Activated T-helper 1 cell treated with Interleukin-2 at 50 U/mL for 16 hours (primary cell): ENCODE measurements around the gene PITPNM1.
"Not testable (repeated sequence)": the region's sequence is repeated elsewhere in the genome, so short reads cannot be mapped to it uniquely, and the experiment has no call there.

Experiments used
- DNase-seq: peaks from one replicate; pipeline ENCODE4 v3.0.0-alpha.2; 2020; ENCODE audit warnings: low read depth

Gene PITPNM1

DNA sequence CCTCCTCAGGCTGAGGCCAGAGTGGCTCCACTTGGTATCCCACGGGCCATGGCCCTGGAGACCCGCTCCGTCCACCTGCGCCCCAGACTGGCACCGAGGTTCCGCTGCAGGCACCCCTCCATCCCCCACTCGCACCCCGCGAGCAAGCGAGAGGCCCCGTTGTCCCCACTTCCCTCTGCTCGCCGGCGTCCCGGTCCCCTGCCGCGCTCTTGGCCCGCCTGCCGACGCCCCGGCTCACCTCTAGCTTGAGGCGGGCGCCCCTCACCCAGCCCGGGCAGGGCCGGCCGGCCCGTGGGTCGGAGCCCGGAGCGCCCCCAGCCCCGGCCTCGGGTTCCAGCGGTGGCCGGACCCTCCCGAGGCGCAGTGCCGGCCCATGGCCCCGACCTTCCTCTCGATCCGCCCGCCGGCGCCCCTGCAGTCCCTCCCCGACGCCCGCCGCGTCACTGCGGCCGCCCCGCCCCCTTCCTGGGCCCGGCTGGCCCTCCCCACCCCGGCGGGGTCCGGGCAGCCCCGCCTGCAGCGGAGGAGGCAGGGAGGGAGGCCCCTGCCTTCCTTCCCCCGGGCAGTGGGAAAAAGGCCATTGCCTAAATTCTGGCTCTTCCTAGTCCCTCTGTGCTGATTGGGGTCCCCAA lies at the start of gene PITPNM1:
TSS of gene PITPNM1 (minus strand) at position 414 of the 632 bp plus-strand sequence. CDS start 1,183 bp downstream, outside the sequence.
- peak; percentile 62 for DNase-seq

DNA sequence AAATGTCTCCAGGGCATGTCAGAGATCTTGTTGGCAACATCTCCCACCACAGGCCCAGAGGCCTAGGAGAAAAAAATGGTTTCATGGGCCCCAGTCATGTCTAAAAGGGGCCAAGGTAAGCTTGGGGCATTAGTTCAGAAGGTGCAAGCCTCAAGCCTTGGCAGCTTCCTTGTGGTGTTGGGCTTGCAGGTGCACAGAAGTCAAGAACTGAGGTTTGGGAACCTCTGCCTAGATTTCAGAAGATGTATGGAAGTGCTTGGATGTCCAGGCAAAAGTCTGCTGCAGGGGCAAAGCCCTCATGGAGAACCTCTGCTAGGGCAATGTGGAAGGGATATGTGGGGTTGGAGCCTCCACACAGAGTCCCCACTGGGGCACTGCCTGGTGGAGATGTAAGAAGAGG lies 46.5 kb upstream of the PITPNM1 start:
- DNase-seq: not testable (repeated sequence)

DNA sequence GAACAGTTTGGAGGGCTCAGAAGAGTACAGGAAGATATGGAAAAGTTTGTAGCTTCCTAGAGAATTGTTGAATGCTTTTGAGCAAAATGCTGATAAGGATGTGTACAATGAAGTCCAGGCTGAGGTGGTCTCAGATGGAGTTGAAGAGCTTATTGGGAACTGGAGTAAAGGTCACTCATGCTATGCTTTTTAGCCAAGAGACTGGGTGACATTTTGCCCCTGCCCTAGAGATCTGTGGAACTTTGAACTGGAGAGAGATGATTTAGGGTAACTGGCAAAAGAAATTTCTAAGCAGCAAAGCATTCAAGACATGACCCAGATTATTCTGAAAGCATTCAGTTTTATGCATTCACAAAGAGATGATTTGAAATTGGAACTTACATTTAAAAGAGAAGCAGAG lies 46.0 kb upstream of the PITPNM1 start:
- no peak for DNase-seq

DNA sequence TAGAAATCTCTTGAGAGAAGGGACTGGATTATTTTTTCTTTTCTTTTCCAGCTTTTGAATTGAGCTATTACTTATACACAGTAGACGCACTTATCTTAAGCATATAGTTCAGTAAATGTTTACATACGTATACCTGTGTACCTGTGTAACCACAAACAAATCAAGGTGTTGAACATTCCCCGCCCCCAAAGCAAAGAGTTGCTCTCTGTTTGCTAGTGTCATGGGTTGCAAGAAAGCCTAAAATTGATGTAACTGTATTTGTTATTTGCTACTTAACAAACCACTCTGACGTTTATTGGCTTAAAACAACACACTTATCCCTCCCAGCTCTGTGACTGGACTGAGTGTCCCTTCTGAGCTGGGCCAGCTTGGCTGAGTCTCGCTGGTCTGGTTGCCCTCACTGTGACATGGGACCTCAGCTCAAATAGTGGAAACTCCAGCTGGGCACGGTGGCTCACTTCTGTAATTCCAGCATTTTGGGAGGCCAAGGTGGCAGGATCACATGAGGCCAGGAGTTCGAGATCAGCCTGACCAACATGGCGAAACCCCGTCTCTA lies 43.5 kb upstream of the PITPNM1 start:
- no peak for DNase-seq

DNA sequence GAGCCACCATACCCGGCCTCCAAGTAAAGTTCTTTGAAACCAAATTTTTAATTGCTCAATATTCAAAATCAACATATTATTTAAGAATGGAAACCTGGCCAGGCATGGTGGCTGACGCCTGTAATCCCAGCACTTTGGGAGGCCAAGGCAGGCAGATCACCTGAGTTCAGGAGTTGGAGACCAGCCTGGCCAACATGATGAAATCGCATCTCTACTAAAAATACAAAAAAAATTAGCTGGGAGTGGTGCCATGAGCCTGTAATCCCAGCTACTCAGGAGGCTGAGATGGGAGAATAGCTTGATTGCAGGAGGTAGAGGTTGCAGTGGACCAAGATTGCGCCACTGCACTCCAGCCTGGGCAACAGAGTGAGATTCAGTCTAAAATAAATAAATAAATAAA lies 42.9 kb upstream of the PITPNM1 start:
- DNase-seq: not testable (repeated sequence)

DNA sequence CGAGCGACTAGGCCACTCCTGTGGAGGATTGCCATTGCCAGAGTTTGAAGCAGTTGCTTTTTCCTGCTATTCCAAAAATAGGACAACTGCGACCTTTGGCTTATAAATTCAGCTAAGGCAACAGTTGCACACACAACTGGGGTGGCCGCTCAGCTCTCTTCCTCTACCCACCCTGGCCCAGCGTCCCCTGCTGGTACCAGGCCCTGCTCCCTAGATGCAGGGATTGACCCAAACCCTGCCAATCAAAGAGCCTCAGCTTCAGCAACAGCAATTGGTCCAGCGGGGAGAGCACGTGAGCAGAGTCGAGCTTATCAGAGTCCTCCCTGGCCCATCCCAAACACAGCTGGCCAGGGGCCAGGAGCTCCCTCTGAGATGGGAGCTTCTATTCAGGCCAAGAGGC lies 40.1 kb upstream of the PITPNM1 start:
- DNase-seq: no peak

DNA sequence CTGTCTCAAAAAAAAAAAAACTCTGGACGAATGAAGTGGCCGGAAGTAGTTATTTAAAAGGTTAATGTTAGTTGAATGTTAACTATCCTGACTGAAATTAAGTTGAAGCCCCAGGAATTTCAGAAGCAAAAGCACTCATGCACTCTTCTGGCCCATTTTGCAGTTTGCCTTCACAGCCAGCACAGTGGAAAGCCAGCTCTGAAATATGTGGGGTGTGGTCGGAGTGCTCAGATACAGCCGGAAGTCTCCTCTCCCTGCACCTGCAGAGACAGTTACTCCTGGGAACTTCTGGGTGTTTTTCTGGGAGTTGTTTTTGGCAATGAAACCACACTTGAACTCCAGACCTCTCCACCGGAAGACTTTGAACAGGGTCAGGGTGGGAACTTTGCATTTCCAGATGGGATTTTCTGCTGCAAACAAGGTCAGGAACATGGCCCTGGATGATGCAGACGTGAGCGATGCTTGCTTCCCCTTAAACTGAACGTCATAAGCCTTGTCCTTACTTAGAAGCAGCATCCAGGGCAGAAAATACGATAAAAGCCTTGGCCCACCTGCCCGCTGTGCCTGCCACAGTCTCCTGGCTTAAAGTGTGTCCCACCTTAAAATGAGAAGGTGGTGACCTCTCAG lies 39.6 kb upstream of the PITPNM1 start:
- no peak for DNase-seq

DNA sequence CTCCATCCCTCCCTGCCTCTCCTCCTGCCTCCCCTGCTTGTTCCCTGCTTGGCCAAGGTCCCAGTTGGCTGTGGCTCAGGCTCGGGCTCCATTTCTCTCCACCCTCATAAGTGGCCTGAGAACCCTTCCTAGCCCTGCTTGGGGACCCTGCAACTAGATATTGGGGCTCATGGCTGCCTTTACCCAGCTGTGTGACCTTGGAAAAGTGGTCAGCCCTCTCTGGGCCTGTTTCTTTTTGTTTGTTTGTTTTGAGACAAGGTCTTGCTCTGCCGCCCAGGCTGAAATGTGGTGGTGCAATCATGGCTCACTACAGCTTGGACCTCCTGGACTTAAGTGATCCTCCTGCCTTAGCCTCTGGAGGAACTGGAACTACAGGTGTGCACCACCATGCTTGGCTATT lies 38.4 kb upstream of the PITPNM1 start:
- no peak for DNase-seq

DNA sequence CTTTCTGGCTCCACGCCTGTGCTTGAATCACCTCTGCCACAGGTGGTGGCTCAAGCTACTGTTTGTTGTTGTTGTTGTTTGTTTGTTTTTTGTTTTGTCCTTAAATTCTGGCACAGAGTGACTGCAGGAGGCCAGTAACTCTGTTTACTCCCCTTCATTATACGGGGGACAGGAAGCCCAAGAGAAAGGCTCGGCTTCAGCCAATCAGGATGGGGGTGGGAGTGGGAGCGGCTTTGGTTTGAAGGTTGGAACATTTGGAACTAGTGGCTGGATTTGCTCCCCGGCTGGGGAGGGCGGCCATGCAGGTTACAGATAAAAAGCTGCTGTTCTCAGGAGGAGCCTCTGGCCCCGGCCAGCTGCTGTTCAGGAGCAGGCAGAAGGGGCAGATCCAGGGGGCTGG lies 37.8 kb upstream of the PITPNM1 start:
- no peak for DNase-seq

DNA sequence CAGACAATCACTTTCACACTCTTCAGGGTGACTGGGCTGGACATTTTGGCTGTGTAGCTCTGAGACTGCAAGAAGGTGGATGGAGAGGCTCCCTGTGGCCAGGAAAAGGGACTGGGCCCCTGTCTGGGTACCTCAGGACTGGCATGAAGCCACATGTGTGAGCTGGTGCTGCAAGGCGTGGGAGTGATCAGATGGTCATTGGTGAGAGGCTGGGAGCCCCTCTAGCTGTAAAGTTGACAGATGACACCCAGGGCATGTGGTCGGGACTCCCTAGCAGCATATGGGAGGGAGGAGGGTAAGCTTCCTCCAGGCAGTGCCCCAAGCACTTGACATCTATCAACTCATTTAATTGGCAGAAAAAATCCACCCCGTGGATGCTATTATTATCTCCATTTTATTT lies 37.0 kb upstream of the PITPNM1 start:
- DNase-seq: no peak

DNA sequence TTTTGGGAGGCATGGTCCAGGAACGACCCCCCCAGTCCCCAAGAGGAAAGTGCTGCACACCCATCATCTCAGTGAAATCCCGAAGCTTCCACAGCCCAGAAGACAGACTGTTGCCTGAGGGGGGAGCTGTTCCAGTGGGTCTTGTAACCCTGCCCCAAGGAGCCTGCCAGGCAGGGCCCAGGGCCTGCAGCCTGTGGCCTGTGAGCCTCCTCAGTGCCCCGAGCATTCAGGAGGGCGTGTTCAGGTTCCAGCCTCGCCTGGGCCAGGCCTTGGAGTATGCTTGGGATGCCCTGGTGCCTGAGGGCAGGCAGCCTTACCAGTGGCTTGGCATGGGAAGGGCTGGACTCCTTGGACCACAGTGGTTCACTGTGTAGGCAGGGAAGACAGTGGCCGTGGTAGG lies 36.0 kb upstream of the PITPNM1 start:
- DNase-seq: no peak

DNA sequence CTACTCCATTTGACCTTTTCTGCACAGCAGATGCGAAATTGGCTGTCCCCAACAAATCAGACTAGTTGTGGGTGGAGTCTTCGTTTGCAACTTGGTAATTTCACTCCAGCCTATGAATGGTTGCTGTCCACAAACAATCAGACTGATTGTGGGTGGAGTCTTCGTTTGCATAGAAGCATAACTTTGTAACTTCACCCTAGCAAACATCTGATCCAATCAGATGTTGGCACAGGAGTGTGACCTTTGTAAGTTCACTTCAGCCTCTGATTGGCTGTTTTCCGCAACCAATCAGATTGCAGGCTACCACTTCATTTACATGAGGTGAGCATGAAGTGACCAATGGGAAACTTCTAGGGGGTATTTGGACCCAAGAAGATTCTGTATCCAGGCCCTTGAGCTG lies 34.4 kb upstream of the PITPNM1 start:
- no peak for DNase-seq

DNA sequence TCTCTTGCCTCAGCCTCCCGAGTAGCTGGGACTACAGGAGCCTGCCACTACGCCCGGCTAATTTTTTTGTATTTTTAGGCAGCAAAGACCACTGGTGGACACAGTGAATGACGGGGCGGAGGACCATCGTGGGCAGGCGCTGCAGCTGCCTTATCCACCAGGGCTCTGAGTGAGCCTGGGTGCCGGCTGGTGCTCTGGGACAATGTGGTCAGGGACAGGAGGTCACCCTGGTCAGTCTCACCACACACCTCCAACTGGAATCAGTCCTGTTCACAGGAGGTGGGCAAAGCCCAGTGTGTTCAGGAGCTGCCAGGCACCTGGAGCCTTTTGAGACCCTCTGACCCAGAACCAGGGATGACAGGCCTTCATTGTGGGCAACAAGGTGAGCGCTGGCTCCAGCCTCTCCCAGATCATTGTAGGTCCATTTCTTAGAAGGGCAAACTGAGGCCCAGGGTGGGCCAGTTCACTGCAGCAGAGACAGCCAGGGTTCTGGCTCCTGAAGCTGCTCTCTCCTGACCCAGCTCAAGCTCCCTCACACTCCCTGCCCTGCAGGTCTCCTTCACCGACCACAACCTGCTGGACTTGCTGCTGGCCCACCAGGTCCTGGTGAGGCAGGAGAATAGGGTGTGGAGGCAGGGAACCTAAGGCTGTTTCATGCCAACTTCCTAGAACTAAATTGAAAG lies 33.8 kb upstream of the PITPNM1 start:
- DNase-seq: no peak

DNA sequence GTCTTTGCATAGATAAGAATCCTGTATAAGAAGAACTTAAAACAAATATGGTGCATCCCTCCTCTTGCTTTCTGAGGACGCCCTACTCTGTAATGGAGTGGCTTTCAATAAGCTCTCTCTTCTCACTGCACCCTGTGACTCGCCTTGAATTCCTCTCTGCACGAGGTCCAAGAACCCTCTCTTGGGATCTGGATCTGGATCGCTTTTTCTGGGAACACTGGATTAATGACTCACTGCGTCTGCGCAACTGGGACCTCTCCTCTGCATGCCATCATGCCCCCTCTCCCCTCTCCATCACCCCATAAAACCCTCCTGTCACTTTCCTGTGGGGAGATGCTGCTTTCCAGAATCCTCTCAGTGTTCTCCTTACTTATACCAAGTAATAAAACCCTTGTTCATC lies 33.1 kb upstream of the PITPNM1 start:
- no peak for DNase-seq

DNA sequence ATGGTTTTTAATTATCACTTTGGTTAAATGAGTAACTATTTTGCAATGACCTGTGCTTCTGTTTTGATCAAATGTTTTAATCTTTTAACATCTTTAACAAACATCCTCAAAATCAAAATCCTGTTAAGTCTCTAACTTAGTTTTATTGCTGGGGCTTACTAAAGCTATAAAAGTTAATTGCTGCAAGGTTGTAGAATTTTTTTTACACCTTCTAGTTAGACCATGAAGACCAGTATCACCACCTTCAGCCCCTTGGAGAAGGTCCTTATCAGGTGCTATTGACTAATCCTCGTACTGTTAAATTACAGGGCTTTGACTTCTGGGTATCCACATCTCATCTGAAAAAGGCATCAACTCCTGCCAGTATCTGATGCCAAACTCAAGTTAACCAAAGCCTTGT lies 30.4 kb upstream of the PITPNM1 start:
- DNase-seq: no peak

DNA sequence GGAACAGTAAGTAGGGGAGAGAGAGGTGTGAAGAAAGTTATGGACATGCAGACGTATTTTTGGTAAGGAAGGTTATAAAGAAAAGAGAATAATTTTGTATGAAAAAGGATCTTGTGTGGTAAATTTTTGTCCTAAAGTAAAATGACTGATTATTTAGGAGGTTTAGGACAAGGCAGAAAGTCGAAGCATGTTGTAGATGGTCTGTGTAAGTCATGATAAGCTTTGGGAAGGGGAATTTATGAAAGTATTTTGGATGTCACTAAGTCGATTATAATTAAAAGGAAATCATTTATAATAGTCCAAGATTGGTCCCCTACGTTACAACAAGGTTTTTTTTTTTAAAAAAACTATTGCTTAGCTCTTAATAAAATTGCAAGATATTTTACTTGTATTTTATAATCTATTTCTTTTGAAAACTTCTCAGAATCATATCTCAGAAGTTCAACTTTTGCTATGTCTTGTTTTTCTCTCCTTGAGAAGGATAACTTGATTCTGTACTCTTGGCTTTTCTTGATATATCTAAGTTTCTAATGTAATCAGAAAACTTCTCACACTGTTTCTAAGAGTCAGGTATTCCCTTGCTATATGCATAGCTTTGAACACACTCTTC lies 29.0 kb upstream of the PITPNM1 start:
- DNase-seq: no peak

DNA sequence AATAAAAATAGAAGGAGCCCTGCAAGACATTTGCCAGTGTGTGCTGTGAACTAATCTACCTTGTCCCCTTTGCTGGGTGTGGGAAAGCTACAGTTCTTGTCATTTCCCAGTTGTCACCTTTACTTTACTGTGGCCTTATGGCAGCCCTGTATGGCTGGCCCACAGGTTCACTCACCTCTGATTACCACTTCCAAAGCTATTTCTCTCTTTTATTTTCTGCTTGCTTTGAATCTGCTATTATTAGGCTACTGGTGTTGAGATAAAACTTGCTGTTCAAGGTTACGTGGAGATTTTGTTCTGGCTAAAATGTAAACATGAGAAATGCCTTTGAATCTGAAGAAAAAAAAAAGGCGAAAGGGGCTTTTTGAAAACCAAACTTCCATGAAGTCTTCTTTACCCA lies 27.7 kb upstream of the PITPNM1 start:
- DNase-seq: no peak

DNA sequence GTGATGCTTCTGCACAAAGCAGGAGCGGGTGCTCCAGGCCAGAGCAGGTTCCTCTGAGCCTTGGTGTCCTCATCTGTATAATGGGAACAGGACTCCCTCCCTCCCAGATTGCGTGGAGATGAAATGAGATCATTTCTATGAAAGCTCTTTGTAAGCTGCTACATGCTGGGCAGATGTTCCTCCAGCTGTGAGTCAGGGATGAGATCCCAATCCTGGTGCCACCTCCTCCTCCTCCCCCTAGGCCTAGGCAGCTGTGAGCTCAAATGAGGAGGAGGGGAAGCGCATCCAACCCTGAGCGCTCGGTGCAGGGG lies 25.1 kb upstream of the PITPNM1 start:
- no peak for DNase-seq

DNA sequence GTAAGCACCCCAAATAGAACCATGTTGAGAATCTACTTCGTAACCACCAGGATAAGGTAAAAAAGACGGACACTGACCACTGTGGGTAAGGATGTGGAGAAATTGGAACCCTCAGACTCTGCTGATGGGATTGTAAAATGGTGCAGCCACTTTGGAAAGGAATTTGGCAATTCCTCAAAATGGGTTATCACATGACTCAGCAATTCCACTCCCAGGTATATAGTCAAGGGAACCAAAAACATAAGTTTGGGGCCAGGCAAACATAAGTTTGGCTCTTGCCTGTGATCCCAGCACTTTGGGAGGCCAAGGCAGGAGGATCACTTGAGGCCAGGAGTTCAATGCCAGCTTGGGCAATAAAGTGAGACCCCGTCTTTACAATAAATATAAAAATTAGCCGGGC lies 23.2 kb upstream of the PITPNM1 start:
- no peak for DNase-seq

DNA sequence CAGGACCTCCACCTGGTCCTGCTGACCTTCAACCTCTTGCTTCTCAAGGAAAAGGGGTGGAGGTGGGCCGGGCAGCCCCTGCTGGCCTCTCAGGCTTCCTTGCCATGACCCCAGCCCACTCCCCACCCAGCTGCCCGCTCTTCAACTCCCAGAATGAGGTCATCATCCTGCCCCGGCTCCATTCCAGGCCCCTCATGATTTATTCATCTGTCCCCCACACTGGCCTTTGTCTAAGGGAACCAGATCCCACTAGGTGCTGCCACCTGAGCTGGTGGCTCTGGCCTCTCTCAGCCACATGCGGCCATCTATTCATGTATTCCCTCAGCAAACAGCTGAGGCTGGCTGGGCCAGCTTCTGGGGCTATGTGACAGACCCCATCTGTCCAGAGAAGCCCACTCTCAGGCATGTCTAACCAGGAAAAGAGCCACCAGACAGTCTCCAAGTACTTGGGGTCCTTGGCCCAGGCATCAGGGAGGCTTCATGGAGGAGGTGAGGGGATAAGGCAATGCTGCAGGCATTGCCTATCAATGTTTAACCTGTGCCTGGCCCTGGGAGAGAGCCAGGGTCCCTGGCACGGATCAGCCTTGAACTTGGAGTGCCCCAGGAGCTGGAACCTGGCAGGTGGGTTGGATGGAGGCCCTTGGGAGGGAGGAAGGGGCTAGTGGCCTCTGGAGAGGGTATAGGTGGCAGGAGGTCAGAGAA lies 20.3 kb upstream of the PITPNM1 start:
- no peak for DNase-seq

DNA sequence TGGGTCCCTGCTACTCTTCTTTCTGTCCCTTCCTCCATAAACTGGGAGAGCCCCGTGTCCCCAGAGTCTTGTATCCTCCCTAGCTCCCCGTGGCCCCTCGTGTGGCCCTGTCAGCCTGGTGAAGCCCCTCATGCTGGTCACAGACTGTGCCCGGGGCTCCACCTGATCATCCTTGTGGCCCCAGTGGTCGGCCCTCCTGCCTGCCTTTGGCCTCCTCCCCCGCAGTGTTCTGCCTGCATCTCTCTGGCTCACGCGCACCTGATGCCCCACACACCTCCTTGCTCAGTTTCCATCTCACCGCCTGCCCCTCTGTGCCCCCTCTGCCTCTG lies 19.3 kb upstream of the PITPNM1 start:
- no peak for DNase-seq
